ENCODE data around the gene C1QTNF12. TPM values are rescaled to one million over a fixed set of nuclear protein-coding genes. Genes with fewer than 3 reads are reported as not detected.

C1QTNF12 gene
- polyA plus RNA-seq, 3 donors, result 1.1 TPM; not detected in 2

GRCh38 chr1:1212780-1213344 is 33.7 kb downstream of the C1QTNF12 start:
- peaks cover 6 to 8% of the 10 kb centered on the region in 2 donors for H3K4me1 ChIP-seq (ENCODE audit: control insufficient read depth in 1 of 2, insufficient read depth in 2 of 2, low read length in 2 of 2)
- peaks cover 0 to 40% of the 10 kb centered on the region in 2 donors for H3K27me3 ChIP-seq (ENCODE audit: control insufficient read depth in 2 of 2, insufficient read depth in 2 of 2, low read length in 2 of 2)
- no peak for TF ChIP-seq CTCF (IDR thresholded peaks at IDR 0.05)
- H3K4me3 ChIP-seq (replicated peaks in 1 of 3; ENCODE audit: low read depth in 2 of 3, low read length in 3 of 3), result no peak overlapping the region
- H3K4me2 ChIP-seq (replicated peaks; ENCODE audit: extremely low read depth, low read length, poor library complexity, severe bottlenecking), result no peak overlapping the region
- Mint-ChIP-seq H3K27me3 (ENCODE audit: low read depth in 3 of 3) (peaks cover 33 to 58% (median 46%) of the 10 kb centered on the region in 3 donors), H3K27ac (no peak overlapping the region), H3K4me3 (no peak overlapping the region), H3K9me3 (peaks cover 0 to 3% (median 0%) of the 10 kb centered on the region in 7 donors), H3K4me1 (peaks cover 7% of the 10 kb centered on the region), H3K36me3 (peaks cover 14% of the 10 kb centered on the region in 2 donors)
- peaks cover 17% of the 10 kb centered on the region in 2 donors for H3K36me3 ChIP-seq (replicated peaks in 1 of 2; ENCODE audit: control insufficient read depth in 1 of 2, insufficient read depth in 2 of 2, low read length in 2 of 2)
- H3K79me2 ChIP-seq (ENCODE audit: insufficient read depth, low read length), result no peaks in the 10 kb centered on the region
- no peaks in the 10 kb centered on the region for H3K9me3 ChIP-seq (replicated peaks in 1 of 2; ENCODE audit: control insufficient read depth in 1 of 2, insufficient read depth in 1 of 2, low read length in 2 of 2)
- no peak overlapping the region for H2AFZ ChIP-seq (ENCODE audit: insufficient read depth, low read depth, low read length, poor library complexity, severe bottlenecking)
- H4K20me1 ChIP-seq (ENCODE audit: insufficient read depth, low read length), result peaks cover 16% of the 10 kb centered on the region
- WGBS (ENCODE audit: insufficient coverage), result 0% methylated on average over 20 of the region's 24 CpGs
- no peak overlapping the region for H3K9ac ChIP-seq (ENCODE audit: insufficient read depth, low read length, poor library complexity, severe bottlenecking)
- H3K27ac ChIP-seq (ENCODE audit: low read depth in 1 of 2, low read length in 2 of 2), result no peak overlapping the region
- intact Hi-C loops (cut with micrococcal nuclease), result no loop called here
- no peak for DNase-seq

GRCh38 chr1:1211541-1212441 is 34.7 kb downstream of the C1QTNF12 start:
- H3K9ac ChIP-seq (ENCODE audit: insufficient read depth, low read length, poor library complexity, severe bottlenecking), result no peak overlapping the region
- peaks cover 2 to 50% of the 10 kb centered on the region in 2 donors for H3K27me3 ChIP-seq (ENCODE audit: control insufficient read depth in 2 of 2, insufficient read depth in 2 of 2, low read length in 2 of 2)
- Mint-ChIP-seq H3K4me1 (peaks cover 7% of the 10 kb centered on the region), H3K9me3 (peaks cover 0 to 3% (median under 1%) of the 10 kb centered on the region in 7 donors), H3K4me3 (no peak overlapping the region), H3K27ac (no peak overlapping the region), H3K36me3 (peaks cover 6 to 7% of the 10 kb centered on the region in 2 donors), H3K27me3 (ENCODE audit: low read depth in 3 of 3) (peaks cover 43 to 69% (median 56%) of the 10 kb centered on the region in 3 donors)
- no peak for DNase-seq
- H3K4me1 ChIP-seq (ENCODE audit: control insufficient read depth in 1 of 2, insufficient read depth in 2 of 2, low read length in 2 of 2), result peaks cover 6 to 8% of the 10 kb centered on the region in 2 donors
- no peak overlapping the region for H3K27ac ChIP-seq (ENCODE audit: low read depth in 1 of 2, low read length in 2 of 2)
- H3K4me3 ChIP-seq (replicated peaks in 1 of 3; ENCODE audit: low read depth in 2 of 3, low read length in 3 of 3), result no peak overlapping the region
- TF ChIP-seq CTCF (IDR thresholded peaks at IDR 0.05), result no peak
- peaks cover 8 to 10% of the 10 kb centered on the region in 2 donors for H3K36me3 ChIP-seq (replicated peaks in 1 of 2; ENCODE audit: control insufficient read depth in 1 of 2, insufficient read depth in 2 of 2, low read length in 2 of 2)
- no peaks in the 10 kb centered on the region for H3K9me3 ChIP-seq (replicated peaks in 1 of 2; ENCODE audit: control insufficient read depth in 1 of 2, insufficient read depth in 1 of 2, low read length in 2 of 2)
- intact Hi-C loops (cut with micrococcal nuclease), result no loop called here
- WGBS (ENCODE audit: insufficient coverage), result 86% methylated on average over 25 of the region's 28 CpGs
- no peak overlapping the region for H2AFZ ChIP-seq (ENCODE audit: insufficient read depth, low read depth, low read length, poor library complexity, severe bottlenecking)
- H3K4me2 ChIP-seq (replicated peaks; ENCODE audit: extremely low read depth, low read length, poor library complexity, severe bottlenecking), result no peak overlapping the region
- no peaks in the 10 kb centered on the region for H3K79me2 ChIP-seq (ENCODE audit: insufficient read depth, low read length)
- peaks cover 14% of the 10 kb centered on the region for H4K20me1 ChIP-seq (ENCODE audit: insufficient read depth, low read length)
